Right lobe of liver (tissue), 6 donors: ENCODE measurements around the gene IDI1. TPM values are rescaled to one million over a fixed set of nuclear protein-coding genes. Genes with fewer than 3 reads are reported as not detected.

Experiments
- ATAC-seq, 4 donors: fragments of 200-7000 bp; cut with Tn5 transposase; one replicate each; pipeline ENCODE4 v1.9.1; 2020; ENCODE audit warnings: mild to moderate bottlenecking in 4 of 4, moderate library complexity in 4 of 4
- DNase-seq, 3 donors: peaks; one replicate each; pipeline ENCODE4 v3.0.0-alpha.2; 2020
- H3K27ac ChIP-seq, 3 donors: fragments of 200-600 bp; one replicate each; pipeline ENCODE4 v1.8.0; 2022
- H3K27me3 ChIP-seq, 2 donors: fragments of 200-600 bp; one replicate each; pipeline ENCODE4 v1.8.0; 2022
- H3K36me3 ChIP-seq, 4 donors: fragments of 200-600 bp; sonication (generic) in 1 of 4; one replicate each; pipeline versions ENCODE4 v1.5.1 to v1.8.0; 2017 to 2022; ENCODE audit warnings: control low read depth in 1 of 4
- H3K4me1 ChIP-seq, 4 donors: fragments of 200-600 bp; sonication (generic) in 1 of 4; one replicate each; pipeline versions ENCODE4 v1.5.1 to v1.8.0; 2017 to 2022; ENCODE audit warnings: control low read depth in 1 of 4
- H3K4me3 ChIP-seq, 3 donors: fragments of 200-600 bp; one replicate each; pipeline ENCODE4 v1.8.0; 2022
- H3K9me3 ChIP-seq, 4 donors: fragments of 200-600 bp; sonication (generic) in 1 of 4; one replicate each; pipeline versions ENCODE4 v1.5.1 to v1.8.0; 2017 to 2022; ENCODE audit warnings: control low read depth in 1 of 4
- CTCF ChIP-seq, 4 donors: fragments of 200-600 bp in 3 of 4; fragments of 450-650 bp in 1 of 4; IDR thresholded peaks; one replicate each; pipeline versions ENCODE4 v1.5.1 to v1.8.0; 2016 to 2022; ENCODE audit warnings: antibody characterized with exemption in 4 of 4, mild to moderate bottlenecking in 2 of 4
- POLR2A ChIP-seq: fragments of 450-650 bp; IDR thresholded peaks from one replicate; pipeline ENCODE4 v1.6.1; 2017; ENCODE audit warnings: antibody characterized with exemption, mild to moderate bottlenecking
- WGBS: methylation state at CpG from one replicate; pipeline ENCODE4 v1.1.6; 2018; ENCODE audit warnings: low coverage, low lambda C conversion rate; ENCODE audit not compliant: insufficient coverage; ENCODE audit errors: missing lambda C conversion rate; 5-methylcytosine and 5-hydroxymethylcytosine counted together
- intact Hi-C, 2 donors: fragments of 100-400 bp; cut with DNase I; formaldehyde crosslinking; loops; one replicate each; pipeline versions ENCODE4 v1.11.2 to v1.14.1; 2022
- total RNA-seq, 6 experiments: library from RNA; depleted of rRNA in 2 of 6; stranded (reverse); fragments of >200 nt in 2 of 6; fragmentation: NEBNext Ultra II Directional in 3 of 6; extraction: Animal tissue kit (Norgen Biotek cat#: 25700) in 3 of 6; gene quantifications; one replicate each; pipeline versions ENCODE4 v1.1.0 to v1.2.4, GENCODE V29; 2016 to 2023
- donor health status: DM: no; HTN: yes; CAD: no.
- donor health status: DM: no; HTN: no; CAD: no.
- donor health status: DM: no; HTN: no; CAD: no.
- donor health status: DM: no; HTN: yes; CAD: no.
- donor health status: DM: no; HTN: yes; CAD: no.

IDI1 gene
- total RNA-seq, 6 experiments from 2014 or later, result 14.7 to 79.7 (median 28.4) TPM

GRCh38 chr10:1056326-1057105, 7.6 kb upstream of the IDI1 start, which contains the start of gene WDR37:
WDR37 (plus strand) TSS chr10:1056385; CDS start chr10:1072156, 15,771 bp downstream.
- Histone ChIP-seq H3K4me1 (peaks cover 0 to 34% (median 10%) of the 10 kb centered on the region in 4 donors), H3K27ac (peak within 1 kb of the TSS; percentile 93 to 99 (median 97)), H3K27me3 (no peaks in the 10 kb centered on the region), H3K9me3 (no peaks in the 10 kb centered on the region), H3K36me3 (peaks cover 0 to 8% (median 0%) of the 10 kb centered on the region in 4 donors), H3K4me3 (peak within 1 kb of the TSS; percentile 62 to 96 (median 84))
- 1% methylated on average over 24 of the region's 87 CpGs for WGBS
- DNase-seq (peak; percentile 92 to 93 (median 92)), ATAC-seq (peak; percentile 94 to 98 (median 96))
- TF ChIP-seq POLR2A (peak; percentile 81), CTCF (IDR thresholded peaks at IDR 0.05) (no peak)
- intact Hi-C loops, result no loop called here

- H3K9me3 ChIP-seq, result no peaks in the 10 kb centered on the region
- 60% methylated on average over 6 of the region's 6 CpGs for WGBS
- TF ChIP-seq CTCF (IDR thresholded peaks at IDR 0.05) (no peak), POLR2A (no peak)
- ATAC-seq (no peak), DNase-seq (no peak)
- peak overlapping the region in 1 of 3 donors; percentile 97 for H3K27ac ChIP-seq
- H3K4me1 ChIP-seq, result peaks cover 0 to 44% (median 16%) of the 10 kb centered on the region in 4 donors
- H3K36me3 ChIP-seq, result peaks cover 0 to 8% (median 0%) of the 10 kb centered on the region in 4 donors
- intact Hi-C loops, result no loop called here
- no peaks in the 10 kb centered on the region for H3K27me3 ChIP-seq
- H3K4me3 ChIP-seq, result peak overlapping the region in 1 of 3 donors; percentile 84
Observed at GRCh38 chr10:1054684-1055083, 5.8 kb upstream of the IDI1 start.

- WGBS, result 4% methylated on average over 4 of the region's 4 CpGs
- Histone ChIP-seq H3K4me3 (peak overlapping the region; percentile 61 to 88 (median 72)), H3K36me3 (peaks cover 0 to 8% (median 0%) of the 10 kb centered on the region in 4 donors), H3K4me1 (peaks cover 0 to 38% (median 16%) of the 10 kb centered on the region in 4 donors), H3K9me3 (no peaks in the 10 kb centered on the region), H3K27me3 (no peaks in the 10 kb centered on the region), H3K27ac (peak overlapping the region; percentile 91 to 97 (median 93))
- DNase-seq (peak in 2 of 3 donors; percentile 41 to 62), ATAC-seq (no peak)
- intact Hi-C loops, result no loop called here
- TF ChIP-seq CTCF (IDR thresholded peaks at IDR 0.05), result no peak
- TF ChIP-seq POLR2A, result no peak
Observed at GRCh38 chr10:1050554-1050953, 1.6 kb upstream of the IDI1 start.

- no peak for ATAC-seq
- H3K4me3 ChIP-seq, result peak overlapping the region; percentile 61 to 88 (median 72)
- intact Hi-C loops, result no loop called here
Observed at GRCh38 chr10:1050145-1050544, 1.2 kb upstream of the IDI1 start.

More at GRCh38 chr10:1050145-1050544, 1.2 kb upstream of the IDI1 start:
- Histone ChIP-seq H3K27me3 (no peaks in the 10 kb centered on the region), H3K27ac (peak overlapping the region; percentile 91 to 97 (median 93)), H3K9me3 (no peaks in the 10 kb centered on the region), H3K36me3 (peaks cover 0 to 8% (median 0%) of the 10 kb centered on the region in 4 donors), H3K4me1 (peaks cover 0 to 38% (median 13%) of the 10 kb centered on the region in 4 donors)
- no peak for TF ChIP-seq POLR2A
- TF ChIP-seq CTCF (IDR thresholded peaks at IDR 0.05), result no peak
- 13% methylated on average over 5 of the region's 5 CpGs for whole genome bisulfite sequencing
- DNase-seq, result no peak
